Central memory CD8-positive, alpha-beta T cell (primary cell): Measurements from ENCODE around the gene ZNF609.

Experiments used
- ATAC-seq: fragments of 150-1000 bp; cut with Tn5 transposase; replicated peaks from 2 replicates; pipeline ENCODE4 v1.10.0; 2022; ENCODE audit warnings: mild to moderate bottlenecking, moderate FRiP score, moderate number of reproducible peaks; ENCODE audit not compliant: poor library complexity, severe bottlenecking; ENCODE audit errors: extremely low read depth
- DNase-seq, 2 donors: peaks; one replicate each; pipeline ENCODE4 v3.0.0; 2021; ENCODE audit warnings: low spot score in 2 of 2
- H3K27ac Mint-ChIP-seq: one replicate; pipeline ENCODE4 v1.8.0; 2022; ENCODE audit warnings: low read depth, mild to moderate bottlenecking, moderate library complexity, mixed read lengths
- H3K27me3 Mint-ChIP-seq: one replicate; pipeline ENCODE4 v1.8.0; 2022; ENCODE audit warnings: mixed read lengths
- H3K36me3 Mint-ChIP-seq: one replicate; pipeline ENCODE4 v1.8.0; 2022; ENCODE audit warnings: mild to moderate bottlenecking, moderate library complexity, mixed read lengths; ENCODE audit not compliant: insufficient read depth
- H3K4me1 Mint-ChIP-seq: one replicate; pipeline ENCODE4 v1.8.0; 2022; ENCODE audit warnings: mixed read lengths
- H3K4me3 Mint-ChIP-seq: one replicate; pipeline ENCODE4 v1.8.0; 2022; ENCODE audit warnings: mild to moderate bottlenecking, moderate library complexity, mixed read lengths
- H3K9me3 Mint-ChIP-seq: one replicate; pipeline ENCODE4 v1.8.0; 2022; ENCODE audit warnings: mixed read lengths

ZNF609 gene

GRCh38 chr15:64519897-64520296, 59.5 kb downstream of the ZNF609 start:
- H3K27ac Mint-ChIP-seq, result no peak overlapping the region
- no peaks in the 10 kb centered on the region for H3K27me3 Mint-ChIP-seq

GRCh38 chr15:64521201-64521600, 60.8 kb downstream of the ZNF609 start:
- H3K27ac Mint-ChIP-seq, result no peak overlapping the region
- ATAC-seq, result no peak
- peaks cover 56% of the 10 kb centered on the region for H3K4me1 Mint-ChIP-seq
- no peak for DNase-seq
- no peaks in the 10 kb centered on the region for H3K9me3 Mint-ChIP-seq
- no peak overlapping the region for H3K4me3 Mint-ChIP-seq
- H3K36me3 Mint-ChIP-seq, result peaks cover 7% of the 10 kb centered on the region
- no peaks in the 10 kb centered on the region for H3K27me3 Mint-ChIP-seq

More at GRCh38 chr15:64519897-64520296, 59.5 kb downstream of the ZNF609 start:
- ATAC-seq, result no peak
- H3K4me3 Mint-ChIP-seq, result no peak overlapping the region
- no peak for DNase-seq
- H3K4me1 Mint-ChIP-seq, result peaks cover 43% of the 10 kb centered on the region
- H3K9me3 Mint-ChIP-seq, result no peaks in the 10 kb centered on the region
- H3K36me3 Mint-ChIP-seq, result peaks cover 2% of the 10 kb centered on the region

- no peak overlapping the region for H3K27ac Mint-ChIP-seq
- ATAC-seq, result no peak
- H3K9me3 Mint-ChIP-seq, result no peaks in the 10 kb centered on the region
- H3K27me3 Mint-ChIP-seq, result no peaks in the 10 kb centered on the region
- DNase-seq, result no peak
- H3K36me3 Mint-ChIP-seq, result peaks cover 8% of the 10 kb centered on the region
- no peak overlapping the region for H3K4me3 Mint-ChIP-seq
- peaks cover 58% of the 10 kb centered on the region for H3K4me1 Mint-ChIP-seq
Measured at GRCh38 chr15:64521726-64522164, 61.4 kb downstream of the ZNF609 start.

GRCh38 chr15:64522226-64522823, 61.9 kb downstream of the ZNF609 start:
- Mint-ChIP-seq H3K4me3 (no peak overlapping the region), H3K27ac (peak overlapping the region; percentile 30), H3K27me3 (no peaks in the 10 kb centered on the region), H3K4me1 (peaks cover 62% of the 10 kb centered on the region), H3K9me3 (no peaks in the 10 kb centered on the region), H3K36me3 (peaks cover 7% of the 10 kb centered on the region)
- DNase-seq (no peak), ATAC-seq (no peak)

- no peaks in the 10 kb centered on the region for H3K27me3 Mint-ChIP-seq
- H3K27ac Mint-ChIP-seq, result no peak overlapping the region
- no peaks in the 10 kb centered on the region for H3K9me3 Mint-ChIP-seq
- peaks cover 64% of the 10 kb centered on the region for H3K4me1 Mint-ChIP-seq
- H3K4me3 Mint-ChIP-seq, result no peak overlapping the region
- DNase-seq, result no peak
- no peak for ATAC-seq
- peaks cover 7% of the 10 kb centered on the region for H3K36me3 Mint-ChIP-seq
Measured at GRCh38 chr15:64523240-64523639, 62.9 kb downstream of the ZNF609 start.

GRCh38 chr15:64524778-64525177, 64.4 kb downstream of the ZNF609 start:
- no peak for ATAC-seq
- Mint-ChIP-seq H3K4me1 (peaks cover 50% of the 10 kb centered on the region), H3K27me3 (no peaks in the 10 kb centered on the region), H3K36me3 (peaks cover 6% of the 10 kb centered on the region), H3K4me3 (no peak overlapping the region), H3K9me3 (no peaks in the 10 kb centered on the region), H3K27ac (no peak overlapping the region)
- no peak for DNase-seq

- H3K4me1 Mint-ChIP-seq, result peaks cover 53% of the 10 kb centered on the region
- no peaks in the 10 kb centered on the region for H3K27me3 Mint-ChIP-seq
- H3K36me3 Mint-ChIP-seq, result peaks cover 9% of the 10 kb centered on the region
- peak overlapping the region; percentile 51 for H3K27ac Mint-ChIP-seq
- no peak overlapping the region for H3K4me3 Mint-ChIP-seq
- no peak for ATAC-seq
- DNase-seq, result no peak
- no peaks in the 10 kb centered on the region for H3K9me3 Mint-ChIP-seq
Measured at GRCh38 chr15:64525828-64526530, 65.6 kb downstream of the ZNF609 start.

GRCh38 chr15:64527263-64527984, 67.0 kb downstream of the ZNF609 start:
- Mint-ChIP-seq H3K27ac (no peak overlapping the region), H3K4me1 (peaks cover 52% of the 10 kb centered on the region), H3K9me3 (no peaks in the 10 kb centered on the region), H3K4me3 (no peak overlapping the region), H3K27me3 (no peaks in the 10 kb centered on the region), H3K36me3 (peaks cover 9% of the 10 kb centered on the region)
- DNase-seq (no peak), ATAC-seq (no peak)

GRCh38 chr15:64528871-64529270, 68.5 kb downstream of the ZNF609 start:
- peaks cover 60% of the 10 kb centered on the region for H3K4me1 Mint-ChIP-seq
- H3K27me3 Mint-ChIP-seq, result no peaks in the 10 kb centered on the region
- ATAC-seq, result no peak

GRCh38 chr15:64530472-64530871, 70.1 kb downstream of the ZNF609 start:
- H3K27ac Mint-ChIP-seq, result no peak overlapping the region
- DNase-seq (no peak), ATAC-seq (no peak)
- no peak overlapping the region for H3K4me3 Mint-ChIP-seq
- H3K36me3 Mint-ChIP-seq, result peaks cover 13% of the 10 kb centered on the region
- H3K9me3 Mint-ChIP-seq, result no peaks in the 10 kb centered on the region
- H3K4me1 Mint-ChIP-seq, result peaks cover 56% of the 10 kb centered on the region
- no peaks in the 10 kb centered on the region for H3K27me3 Mint-ChIP-seq

More at GRCh38 chr15:64528871-64529270, 68.5 kb downstream of the ZNF609 start:
- H3K4me3 Mint-ChIP-seq, result no peak overlapping the region
- DNase-seq, result no peak
- no peak overlapping the region for H3K27ac Mint-ChIP-seq
- no peaks in the 10 kb centered on the region for H3K9me3 Mint-ChIP-seq
- peaks cover 11% of the 10 kb centered on the region for H3K36me3 Mint-ChIP-seq

- Mint-ChIP-seq H3K9me3 (no peaks in the 10 kb centered on the region), H3K36me3 (peaks cover 11% of the 10 kb centered on the region), H3K4me3 (no peak overlapping the region), H3K4me1 (peaks cover 52% of the 10 kb centered on the region), H3K27me3 (no peaks in the 10 kb centered on the region), H3K27ac (no peak overlapping the region)
- ATAC-seq (no peak), DNase-seq (no peak)
Measured at GRCh38 chr15:64530918-64531317, 70.5 kb downstream of the ZNF609 start.

GRCh38 chr15:64532521-64533315, 72.3 kb downstream of the ZNF609 start:
- Mint-ChIP-seq H3K9me3 (no peaks in the 10 kb centered on the region), H3K27me3 (no peaks in the 10 kb centered on the region), H3K4me3 (no peak overlapping the region), H3K4me1 (peaks cover 44% of the 10 kb centered on the region), H3K36me3 (peaks cover 7% of the 10 kb centered on the region), H3K27ac (peak overlapping the region; percentile 33)
- DNase-seq (no peak), ATAC-seq (no peak)
